G401.6 (cell line): ENCODE results near the gene FZR1.
"Not testable (repeated sequence)": the region's sequence is repeated elsewhere in the genome, so short reads cannot be mapped to it uniquely, and the experiment has no call there.

Source experiments
- FAIRE-seq: peaks from 2 replicates; lab custom pipeline; 2012; peaks lifted over from hg19 to GRCh38; lab: Jason Lieb, UNC

FZR1 gene

GRCh38 chr19:3575260-3575741 is 69.2 kb downstream of the FZR1 start:
- no peak for FAIRE-seq

- FAIRE-seq = no peak
Observed at GRCh38 chr19:3575949-3576673, 70.0 kb downstream of the FZR1 start.

GRCh38 chr19:3576696-3577443 is 70.8 kb downstream of the FZR1 start:
- no peak for FAIRE-seq

- no peak for FAIRE-seq
Observed at GRCh38 chr19:3577723-3578344, 71.7 kb downstream of the FZR1 start.

DNA sequence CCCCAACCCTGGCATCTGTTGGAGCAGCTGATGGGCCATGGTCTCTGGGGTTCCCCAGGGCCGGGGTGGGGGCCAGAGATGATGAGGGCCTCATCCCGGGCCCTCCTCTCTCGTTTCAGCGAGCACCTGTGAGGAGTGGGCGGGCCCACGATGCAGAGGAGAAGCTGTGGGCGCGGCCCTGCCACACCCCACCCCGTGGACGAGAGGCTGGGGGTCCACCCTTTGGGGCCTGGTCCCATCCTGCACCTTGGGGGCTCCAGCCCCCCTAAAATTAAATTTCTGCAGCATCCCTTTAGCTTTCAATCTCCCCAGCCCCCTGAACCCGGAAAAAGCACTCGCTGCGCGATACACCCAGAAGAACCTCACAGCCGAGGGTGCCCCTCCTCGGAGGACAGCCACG is 72.3 kb downstream of the FZR1 start:
- FAIRE-seq = no peak

- FAIRE-seq = no peak
Observed at GRCh38 chr19:3580156-3580934, 74.2 kb downstream of the FZR1 start.

GRCh38 chr19:3581792-3582191 is 75.7 kb downstream of the FZR1 start:
- FAIRE-seq = not testable (repeated sequence)

GRCh38 chr19:3584036-3584802 is 78.1 kb downstream of the FZR1 start:
- FAIRE-seq = not testable (repeated sequence)

DNA sequence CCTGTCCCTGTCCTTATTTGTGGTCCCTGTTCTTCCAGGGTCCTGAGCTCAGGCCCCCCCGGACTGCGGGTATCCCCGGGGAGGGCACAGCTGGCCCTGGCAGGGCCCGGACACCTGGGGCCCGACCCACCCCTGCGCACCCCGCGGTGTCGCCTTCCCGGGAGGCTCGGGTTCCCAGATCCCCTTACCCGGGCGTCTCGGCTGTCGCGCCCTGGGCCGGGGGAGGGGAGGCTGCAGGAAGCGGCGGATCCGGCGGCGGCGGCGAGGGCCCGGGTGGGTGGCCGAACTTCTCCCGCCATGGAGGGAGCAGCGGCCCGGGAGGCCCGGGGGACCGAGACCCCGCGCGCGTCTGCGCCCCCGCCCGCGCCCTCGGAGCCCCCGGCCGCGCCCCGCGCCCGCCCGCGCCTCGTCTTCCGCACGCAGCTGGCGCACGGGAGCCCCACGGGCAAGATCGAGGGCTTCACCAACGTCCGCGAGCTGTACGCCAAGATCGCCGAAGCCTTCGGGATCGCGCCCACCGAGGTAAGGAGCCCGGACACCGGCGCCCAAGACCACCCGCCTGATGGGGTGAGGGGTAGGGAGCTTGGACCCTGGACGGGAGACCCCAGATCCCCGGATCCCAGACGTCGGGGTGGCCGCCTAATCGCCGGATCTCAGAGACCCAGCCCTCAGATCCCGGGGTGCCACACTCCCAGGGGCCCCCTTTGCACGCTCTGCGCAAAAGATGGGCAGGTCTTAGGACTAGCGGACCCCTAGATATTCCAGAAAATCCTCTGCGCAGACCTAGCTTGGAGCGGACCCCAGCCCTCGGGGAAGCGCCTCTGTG is 79.4 kb downstream of the FZR1 start, which contains the start of gene GIPC3:
Gene GIPC3 (plus strand): TSS at position 178 of the 826 bp plus-strand sequence. CDS start 120 bp downstream, at position 298.
- no peak for FAIRE-seq

- FAIRE-seq = no peak
Observed at GRCh38 chr19:3586127-3586626, 80.1 kb downstream of the FZR1 start.

DNA sequence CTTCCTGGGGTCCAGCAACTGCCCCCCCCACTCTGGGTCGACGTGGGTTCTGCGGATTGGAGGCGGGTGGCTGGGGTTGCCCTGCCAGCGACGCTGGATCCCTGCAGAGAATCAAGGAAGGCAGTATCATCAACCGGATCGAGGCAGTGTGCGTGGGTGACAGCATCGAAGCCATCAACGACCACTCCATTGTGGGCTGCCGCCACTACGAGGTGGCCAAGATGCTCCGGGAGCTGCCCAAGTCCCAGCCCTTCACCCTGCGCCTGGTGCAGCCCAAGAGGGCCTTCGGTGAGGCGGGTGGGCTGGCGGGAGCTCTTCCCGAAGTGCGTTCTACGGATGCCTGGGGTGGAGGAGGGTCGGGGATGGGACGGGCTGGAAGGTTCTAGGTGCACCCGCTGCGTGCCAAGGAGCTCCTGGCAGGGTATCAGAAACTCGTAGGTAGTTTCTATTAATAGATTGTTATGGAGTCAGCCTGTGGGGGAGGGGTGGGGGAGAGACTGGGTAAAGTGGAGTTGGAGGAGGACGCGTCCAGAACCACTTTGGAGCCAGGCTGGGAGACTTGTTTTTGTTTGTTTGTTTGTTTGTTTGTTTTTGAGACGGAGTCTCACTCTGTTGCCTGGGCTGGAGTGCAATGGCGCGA is 80.7 kb downstream of the FZR1 start:
- no peak for FAIRE-seq
